Ascending aorta (tissue), 2 donors: ENCODE data around the gene COPS9. TPM values are rescaled to one million over a fixed set of nuclear protein-coding genes. Genes with fewer than 3 reads are reported as not detected.

Experiments used
- DNase-seq, 2 donors: peaks; one replicate each; pipeline ENCODE4 v3.0.0-alpha.2; 2019; ENCODE audit warnings: low spot score in 2 of 2
- H3K27ac ChIP-seq, 2 donors: fragments of 200-600 bp; sonication (generic); one replicate each; pipeline ENCODE4 v1.5.1; 2016 to 2017; ENCODE audit warnings: mild to moderate bottlenecking in 1 of 2
- H3K27me3 ChIP-seq: fragments of 200-600 bp; sonication (generic); one replicate; pipeline ENCODE4 v1.5.1; 2017
- H3K36me3 ChIP-seq, 2 donors: fragments of 200-600 bp; sonication (generic); one replicate each; pipeline ENCODE4 v1.5.1; 2016
- H3K4me1 ChIP-seq, 2 donors: fragments of 200-600 bp; sonication (generic); one replicate each; pipeline ENCODE4 v1.5.1; 2016 to 2017; ENCODE audit warnings: mild to moderate bottlenecking in 1 of 2
- H3K4me3 ChIP-seq, 2 donors: fragments of 200-600 bp; sonication (generic); one replicate each; pipeline ENCODE4 v1.5.1; 2016 to 2017; ENCODE audit warnings: mild to moderate bottlenecking in 1 of 2
- H3K9me3 ChIP-seq, 2 donors: fragments of 200-600 bp; sonication (generic); one replicate each; pipeline ENCODE4 v1.5.1; 2016
- CTCF ChIP-seq, 3 experiments: fragments of 200-600 bp in 2 of 3; fragments of 450-650 bp in 1 of 3; sonication (generic) in 2 of 3; IDR thresholded peaks; one replicate each; pipeline ENCODE4 v1.5.1; 2016 to 2019; ENCODE audit warnings: antibody characterized with exemption in 3 of 3, mild to moderate bottlenecking in 1 of 3, moderate library complexity in 1 of 3
- intact Hi-C: fragments of 100-400 bp; cut with DNase I; formaldehyde crosslinking; loops from one replicate; pipeline ENCODE4 v1.15.1; 2023
- total RNA-seq: library from RNA; depleted of rRNA; stranded (reverse); fragments of >200 nt; gene quantifications from one replicate; pipeline ENCODE4 v1.1.0, GENCODE V29; 2016

Gene COPS9
- total RNA-seq, 1 donor from 2014 or later = 4.7 TPM

GRCh38 chr2:240105982-240106381 is 30.1 kb downstream of the COPS9 start:
- Histone ChIP-seq H3K4me1 (no peaks in the 10 kb centered on the region), H3K36me3 (no peaks in the 10 kb centered on the region), H3K27me3 (no peaks in the 10 kb centered on the region), H3K27ac (no peak overlapping the region), H3K4me3 (no peak overlapping the region), H3K9me3 (no peaks in the 10 kb centered on the region)
- TF ChIP-seq CTCF (IDR thresholded peaks at IDR 0.05) = no peak
- intact Hi-C loops = no loop called here
- no peak for DNase-seq

DNA sequence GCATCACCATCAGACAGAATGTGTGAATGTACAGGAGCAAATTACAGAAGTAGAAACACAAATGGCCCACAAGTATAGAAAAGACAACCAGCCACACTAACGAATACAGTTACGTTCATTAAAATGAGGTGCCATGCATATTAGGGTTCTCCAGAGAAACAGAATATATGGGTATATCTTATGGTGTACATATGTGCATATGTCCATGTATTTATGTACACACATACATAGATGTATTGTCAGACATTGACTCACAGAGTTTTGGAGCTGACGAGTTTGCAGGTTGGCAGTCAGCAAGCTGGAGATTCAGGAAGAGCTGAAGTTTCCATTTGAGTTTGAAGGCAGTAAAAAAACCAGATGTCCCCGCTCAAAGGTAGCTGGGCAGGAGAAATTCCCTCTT is 33.0 kb downstream of the COPS9 start:
- Histone ChIP-seq H3K27me3 (no peaks in the 10 kb centered on the region), H3K36me3 (no peaks in the 10 kb centered on the region), H3K27ac (no peak overlapping the region), H3K4me1 (no peaks in the 10 kb centered on the region), H3K4me3 (no peak overlapping the region), H3K9me3 (no peaks in the 10 kb centered on the region)
- DNase-seq = no peak
- intact Hi-C loops = no loop called here
- TF ChIP-seq CTCF (IDR thresholded peaks at IDR 0.05) = no peak

- Histone ChIP-seq H3K27me3 (peaks cover 16% of the 10 kb centered on the region), H3K36me3 (no peaks in the 10 kb centered on the region), H3K27ac (no peak overlapping the region), H3K4me1 (no peaks in the 10 kb centered on the region), H3K4me3 (no peak overlapping the region), H3K9me3 (peaks cover 0 to 9% of the 10 kb centered on the region in 2 donors)
- no peak for DNase-seq
- intact Hi-C loops = no loop called here
- no peak for TF ChIP-seq CTCF (IDR thresholded peaks at IDR 0.05)
These were observed 37.8 kb downstream of the COPS9 start for GRCh38 chr2:240098349-240098748.

- no peaks in the 10 kb centered on the region for H3K4me1 ChIP-seq
- no peaks in the 10 kb centered on the region for H3K36me3 ChIP-seq
- no peak for TF ChIP-seq CTCF (IDR thresholded peaks at IDR 0.05)
- peaks cover 0 to 13% of the 10 kb centered on the region in 2 donors for H3K9me3 ChIP-seq
- H3K27me3 ChIP-seq = peaks cover 16% of the 10 kb centered on the region
- H3K27ac ChIP-seq = no peak overlapping the region
- DNase-seq = no peak
- intact Hi-C loops = no loop called here
- H3K4me3 ChIP-seq = no peak overlapping the region
These were observed 40.3 kb downstream of the COPS9 start for GRCh38 chr2:240095556-240096523.

DNA sequence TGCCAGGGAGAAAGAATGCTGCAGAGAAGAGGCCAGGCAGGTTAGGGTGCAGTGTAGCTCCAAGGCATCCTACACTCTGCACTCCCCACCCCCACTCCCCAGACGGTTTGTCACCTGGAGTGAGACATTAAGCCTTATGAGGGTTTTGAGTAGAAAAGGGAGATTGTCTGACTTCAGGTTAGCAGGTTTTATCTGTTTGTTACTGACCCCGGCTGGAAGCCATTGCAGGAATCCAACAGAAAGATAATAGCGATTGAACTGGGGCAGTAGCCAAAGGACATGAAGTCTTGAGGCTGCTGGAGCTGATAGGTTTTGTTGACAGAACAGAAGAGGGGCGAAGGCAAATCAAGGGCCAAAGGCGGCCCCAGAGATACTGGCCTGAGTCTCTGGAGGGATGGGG is 46.8 kb downstream of the COPS9 start:
- H3K9me3 ChIP-seq = peaks cover 0 to 14% of the 10 kb centered on the region in 2 donors
- H3K4me1 ChIP-seq = no peaks in the 10 kb centered on the region
- no peak for TF ChIP-seq CTCF (IDR thresholded peaks at IDR 0.05)
- no peak overlapping the region for H3K4me3 ChIP-seq
- no peaks in the 10 kb centered on the region for H3K36me3 ChIP-seq
- no peak for DNase-seq
- no peaks in the 10 kb centered on the region for H3K27me3 ChIP-seq
- intact Hi-C loops = no loop called here
- H3K27ac ChIP-seq = no peak overlapping the region
